ENCODE measurements around the gene CCM2. TPM values are rescaled to one million over a fixed set of nuclear protein-coding genes. Genes with fewer than 3 reads are reported as not detected.

Gene CCM2
- polyA plus RNA-seq, 1 donor from 2014 or later = 25.8 TPM

- TF ChIP-seq RAD21 (conservative IDR thresholded peaks at IDR 0.05) = no peak
- no peak for TF ChIP-seq SMC3 (conservative IDR thresholded peaks at IDR 0.05; ENCODE audit: poor library complexity)
- TF ChIP-seq MXI1 (conservative IDR thresholded peaks at IDR 0.05; ENCODE audit: poor library complexity, severe bottlenecking) = no peak
- no peak for TF ChIP-seq CTCF (IDR thresholded peaks at IDR 0.05; ENCODE audit: poor library complexity, severe bottlenecking)
- TF ChIP-seq POLR2AphosphoS5 (IDR thresholded peaks at IDR 0.05) = no peak
- TF ChIP-seq REST (IDR thresholded peaks at IDR 0.05; ENCODE audit: borderline replicate concordance) = no peak
- TF ChIP-seq EP300 (conservative IDR thresholded peaks at IDR 0.05; ENCODE audit: poor library complexity, severe bottlenecking) = no peak
- TF ChIP-seq EZH2 (IDR thresholded peaks at IDR 0.05; ENCODE audit: borderline replicate concordance, insufficient read depth, low read length, poor library complexity, severe bottlenecking) = no peak
- no peak for TF ChIP-seq TAF1 (IDR thresholded peaks at IDR 0.05; ENCODE audit: low read depth)
- no peak overlapping the region for H3K9ac ChIP-seq (ENCODE audit: low read length)
- no peaks in the 10 kb centered on the region for H3K36me3 ChIP-seq (ENCODE audit: insufficient read depth, low read length)
Observed at GRCh38 chr7:44982970-44983369, 17.0 kb upstream of the CCM2 start.

GRCh38 chr7:44983742-44984477 lies 16.1 kb upstream of the CCM2 start:
- H3K36me3 ChIP-seq (ENCODE audit: insufficient read depth, low read length) = no peaks in the 10 kb centered on the region
- no peak for TF ChIP-seq CTCF (IDR thresholded peaks at IDR 0.05; ENCODE audit: poor library complexity, severe bottlenecking)
- no peak for TF ChIP-seq RAD21 (conservative IDR thresholded peaks at IDR 0.05)
- no peak for TF ChIP-seq EZH2 (IDR thresholded peaks at IDR 0.05; ENCODE audit: borderline replicate concordance, insufficient read depth, low read length, poor library complexity, severe bottlenecking)
- TF ChIP-seq EP300 (conservative IDR thresholded peaks at IDR 0.05; ENCODE audit: poor library complexity, severe bottlenecking) = no peak
- no peak for TF ChIP-seq REST (IDR thresholded peaks at IDR 0.05; ENCODE audit: borderline replicate concordance)
- TF ChIP-seq MXI1 (conservative IDR thresholded peaks at IDR 0.05; ENCODE audit: poor library complexity, severe bottlenecking) = no peak
- TF ChIP-seq POLR2AphosphoS5 (IDR thresholded peaks at IDR 0.05) = no peak
- no peak for TF ChIP-seq SMC3 (conservative IDR thresholded peaks at IDR 0.05; ENCODE audit: poor library complexity)
- no peak for TF ChIP-seq TAF1 (IDR thresholded peaks at IDR 0.05; ENCODE audit: low read depth)
- no peak overlapping the region for H3K4me2 ChIP-seq (ENCODE audit: low read length)
- H3K9me3 ChIP-seq (ENCODE audit: low read length) = no peaks in the 10 kb centered on the region
- H3K27me3 ChIP-seq (ENCODE audit: insufficient read depth, low read depth, low read length) = no peaks in the 10 kb centered on the region
- H4K20me1 ChIP-seq (ENCODE audit: insufficient read depth) = no peaks in the 10 kb centered on the region
- no peak overlapping the region for H3K4me3 ChIP-seq (ENCODE audit: low read length)
- no peak overlapping the region for H3K27ac ChIP-seq (ENCODE audit: low read length)
- H3F3A ChIP-seq (ENCODE audit: insufficient read depth, low read length, poor library complexity, severe bottlenecking) = no peaks in the 10 kb centered on the region
- H3K9ac ChIP-seq (ENCODE audit: low read length) = no peak overlapping the region
- H2AFZ ChIP-seq (ENCODE audit: low read depth, low read length) = no peak overlapping the region
- H3K9me2 ChIP-seq (ENCODE audit: insufficient read depth, low read length) = no peaks in the 10 kb centered on the region
- H3K79me2 ChIP-seq (replicated peaks; ENCODE audit: insufficient read depth, low read length) = no peaks in the 10 kb centered on the region

More at GRCh38 chr7:44982970-44983369, 17.0 kb upstream of the CCM2 start:
- Histone ChIP-seq H4K20me1 (ENCODE audit: insufficient read depth) (no peaks in the 10 kb centered on the region), H3K4me2 (ENCODE audit: low read length) (no peak overlapping the region), H3K27me3 (ENCODE audit: insufficient read depth, low read depth, low read length) (no peaks in the 10 kb centered on the region), H3F3A (ENCODE audit: insufficient read depth, low read length, poor library complexity, severe bottlenecking) (no peaks in the 10 kb centered on the region), H2AFZ (ENCODE audit: low read depth, low read length) (no peak overlapping the region), H3K79me2 (replicated peaks; ENCODE audit: insufficient read depth, low read length) (no peaks in the 10 kb centered on the region), H3K27ac (ENCODE audit: low read length) (no peak overlapping the region), H3K4me3 (ENCODE audit: low read length) (no peak overlapping the region), H3K9me2 (ENCODE audit: insufficient read depth, low read length) (no peaks in the 10 kb centered on the region), H3K9me3 (ENCODE audit: low read length) (no peaks in the 10 kb centered on the region)
